ENCODE measurements around the gene KSR2.
"Not testable (repeated sequence)": the region's sequence is repeated elsewhere in the genome, so short reads cannot be mapped to it uniquely, and the experiment has no call there.

KSR2 gene

DNA sequence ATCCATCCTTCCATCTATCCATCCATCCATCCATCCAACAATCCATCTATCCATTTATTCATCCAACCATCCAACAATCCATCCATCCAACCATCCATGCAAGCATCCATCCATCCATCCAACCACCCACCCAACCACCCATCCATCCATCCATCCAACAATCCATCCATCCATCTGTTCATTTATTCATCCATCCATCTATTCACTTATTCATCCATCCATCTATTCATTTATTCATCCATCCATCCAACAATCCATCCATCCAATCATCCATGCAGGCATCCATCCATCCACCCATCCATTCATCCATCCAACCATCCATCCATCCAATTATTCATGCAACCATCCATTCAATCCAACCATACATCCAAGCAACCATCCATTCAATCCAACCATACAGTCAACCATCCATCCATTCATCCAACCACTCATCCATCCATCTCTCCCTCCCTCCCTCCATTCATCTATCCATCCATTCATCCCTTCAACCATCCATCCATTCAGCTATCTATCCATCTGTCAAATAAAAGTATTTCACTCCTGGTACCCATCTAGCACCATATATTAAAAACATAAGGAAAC lies 86.1 kb downstream of the KSR2 start:
- TF ChIP-seq, protein P1, sequence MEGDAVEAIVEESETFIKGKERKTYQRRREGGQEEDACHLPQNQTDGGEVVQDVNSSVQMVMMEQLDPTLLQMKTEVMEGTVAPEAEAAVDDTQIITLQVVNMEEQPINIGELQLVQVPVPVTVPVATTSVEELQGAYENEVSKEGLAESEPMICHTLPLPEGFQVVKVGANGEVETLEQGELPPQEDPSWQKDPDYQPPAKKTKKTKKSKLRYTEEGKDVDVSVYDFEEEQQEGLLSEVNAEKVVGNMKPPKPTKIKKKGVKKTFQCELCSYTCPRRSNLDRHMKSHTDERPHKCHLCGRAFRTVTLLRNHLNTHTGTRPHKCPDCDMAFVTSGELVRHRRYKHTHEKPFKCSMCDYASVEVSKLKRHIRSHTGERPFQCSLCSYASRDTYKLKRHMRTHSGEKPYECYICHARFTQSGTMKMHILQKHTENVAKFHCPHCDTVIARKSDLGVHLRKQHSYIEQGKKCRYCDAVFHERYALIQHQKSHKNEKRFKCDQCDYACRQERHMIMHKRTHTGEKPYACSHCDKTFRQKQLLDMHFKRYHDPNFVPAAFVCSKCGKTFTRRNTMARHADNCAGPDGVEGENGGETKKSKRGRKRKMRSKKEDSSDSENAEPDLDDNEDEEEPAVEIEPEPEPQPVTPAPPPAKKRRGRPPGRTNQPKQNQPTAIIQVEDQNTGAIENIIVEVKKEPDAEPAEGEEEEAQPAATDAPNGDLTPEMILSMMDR (IDR thresholded peaks at IDR 0.05; ENCODE audit: borderline replicate concordance, insufficient read depth, low read depth, low read length) = no peak
- no peak overlapping the region for H3K4me3 ChIP-seq (ENCODE audit: low read depth, low read length)

DNA sequence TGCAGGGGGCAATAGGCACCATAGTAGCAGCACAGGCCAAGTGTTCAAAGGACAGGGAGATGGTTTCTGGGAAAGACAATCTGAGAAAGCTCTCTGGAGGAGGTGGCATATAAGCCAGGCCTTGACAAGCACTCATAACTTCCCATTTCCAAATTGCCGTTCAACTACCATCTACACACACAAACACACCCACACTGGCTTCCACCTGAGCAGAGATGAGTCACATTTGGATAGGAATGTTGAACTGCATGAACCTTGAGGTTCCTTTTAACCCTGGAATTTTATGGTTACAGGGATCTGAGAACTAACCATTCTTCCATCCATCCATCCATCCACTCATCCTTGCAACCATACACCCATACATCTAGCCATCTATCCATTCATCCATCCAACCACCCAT lies 86.6 kb downstream of the KSR2 start:
- no peak overlapping the region for H3K4me3 ChIP-seq (ENCODE audit: low read depth, low read length)
- TF ChIP-seq, protein P1 (IDR thresholded peaks at IDR 0.05; ENCODE audit: borderline replicate concordance, insufficient read depth, low read depth, low read length) = no peak

GRCh38 chr12:117881517-117881916 lies 87.3 kb downstream of the KSR2 start:
- no peak overlapping the region for H3K4me3 ChIP-seq (ENCODE audit: low read depth, low read length)
- TF ChIP-seq, protein P1 (IDR thresholded peaks at IDR 0.05; ENCODE audit: borderline replicate concordance, insufficient read depth, low read depth, low read length) = no peak

DNA sequence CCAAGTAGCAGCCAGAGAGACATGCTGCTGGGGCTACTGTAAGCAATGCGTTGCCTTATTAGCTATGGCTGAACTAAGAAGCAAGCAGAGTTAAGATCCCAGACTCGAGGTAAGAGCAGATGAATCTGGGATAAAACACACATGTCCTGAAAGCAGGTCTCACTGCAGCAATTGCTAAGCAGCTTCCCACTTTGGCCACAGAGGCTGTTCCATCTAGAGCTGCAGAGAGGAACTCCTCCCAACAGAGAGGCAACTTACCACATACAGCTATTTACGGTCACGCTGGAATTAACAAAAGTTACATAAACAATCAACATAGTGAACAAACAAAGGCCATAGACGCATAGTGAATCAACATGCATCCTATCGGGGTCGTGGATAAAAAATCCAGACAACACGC lies 90.2 kb downstream of the KSR2 start:
- TF ChIP-seq, protein P1 (IDR thresholded peaks at IDR 0.05; ENCODE audit: borderline replicate concordance, insufficient read depth, low read depth, low read length) = no peak
- no peak overlapping the region for H3K4me3 ChIP-seq (ENCODE audit: low read depth, low read length)

DNA sequence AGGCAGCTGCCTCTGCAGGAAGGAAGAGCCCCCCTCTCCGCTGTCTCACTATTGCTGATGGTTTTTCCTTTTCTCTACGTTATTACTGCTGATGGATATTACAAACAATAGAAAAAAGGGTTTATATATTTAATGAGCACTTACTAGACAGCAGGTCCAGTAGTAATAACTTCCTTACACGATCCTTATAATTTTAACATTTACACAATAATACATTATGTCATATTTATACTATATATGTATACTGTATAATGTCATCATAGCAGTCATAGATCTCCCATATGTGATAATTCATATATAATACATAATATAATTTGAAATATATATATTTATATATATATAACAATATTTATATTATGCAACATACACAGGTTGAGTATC lies 92.4 kb downstream of the KSR2 start:
- no peak overlapping the region for H3K4me3 ChIP-seq (ENCODE audit: low read depth, low read length)
- TF ChIP-seq, protein P1 (IDR thresholded peaks at IDR 0.05; ENCODE audit: borderline replicate concordance, insufficient read depth, low read depth, low read length) = no peak

DNA sequence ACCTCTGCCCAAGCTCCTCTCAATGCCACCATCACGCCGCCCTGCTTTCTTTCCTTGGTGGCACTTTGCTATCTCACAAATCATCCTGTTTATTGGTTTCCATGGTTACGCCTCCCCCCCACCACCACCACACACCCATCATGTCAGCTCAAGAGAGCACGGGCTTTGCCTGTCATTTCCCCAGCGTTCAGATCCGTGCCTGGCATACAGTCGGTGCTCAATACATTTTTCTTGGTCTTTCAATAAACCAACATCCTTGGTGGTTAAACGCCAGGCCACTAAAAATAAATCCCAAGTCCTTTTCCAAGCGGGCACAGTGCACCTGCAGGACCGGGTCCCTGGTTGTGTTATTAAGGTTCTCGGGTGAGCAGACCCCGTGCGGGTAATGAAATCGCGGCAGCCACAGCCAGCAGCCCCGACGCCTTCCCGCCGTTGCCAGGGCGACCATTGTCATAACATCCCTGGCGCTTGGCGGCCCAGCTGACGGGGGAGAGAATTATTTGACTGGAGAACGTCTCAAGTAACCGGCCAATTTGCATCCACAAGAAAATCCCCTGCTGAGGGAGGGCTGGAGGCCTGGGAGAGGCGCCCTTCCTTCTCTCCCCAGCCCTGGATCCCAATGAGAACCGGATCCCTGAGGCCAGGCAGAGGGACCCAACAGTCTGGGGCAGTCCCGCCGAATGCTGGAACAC lies 92.9 kb downstream of the KSR2 start:
- TF ChIP-seq, protein P1 (IDR thresholded peaks at IDR 0.05; ENCODE audit: borderline replicate concordance, insufficient read depth, low read depth, low read length) = no peak
- H3K4me3 ChIP-seq (ENCODE audit: low read depth, low read length) = no peak overlapping the region

DNA sequence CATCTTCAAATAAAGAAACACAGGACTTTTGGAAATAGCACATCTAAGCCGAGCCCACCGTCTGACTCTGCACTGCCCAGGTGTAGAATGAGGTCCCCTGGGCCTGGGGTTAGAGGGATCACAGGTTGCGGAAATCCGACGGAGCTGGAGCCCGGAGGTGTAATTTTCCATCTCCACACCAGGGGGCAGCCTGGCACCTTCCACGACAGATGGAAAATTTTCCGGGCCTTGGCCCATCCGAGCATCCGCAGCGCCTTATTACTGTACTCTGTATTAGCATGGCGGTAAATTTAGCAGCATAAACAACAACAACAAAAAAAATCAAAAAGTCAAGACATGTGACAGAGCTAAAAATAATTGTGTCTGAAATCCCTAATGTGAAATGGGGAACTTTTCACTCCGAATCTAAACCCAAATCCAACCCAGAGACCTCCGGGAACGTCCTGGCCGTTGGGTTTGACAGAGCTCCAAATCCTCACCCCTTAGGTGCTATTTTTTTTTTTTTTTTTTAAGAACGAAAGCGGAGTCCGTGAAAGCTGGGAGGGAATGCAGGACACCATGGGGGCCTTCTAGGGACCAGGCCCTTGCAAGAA lies 93.9 kb downstream of the KSR2 start:
- H3K4me3 ChIP-seq (ENCODE audit: low read depth, low read length) = no peak overlapping the region
- TF ChIP-seq, protein P1 (IDR thresholded peaks at IDR 0.05; ENCODE audit: borderline replicate concordance, insufficient read depth, low read depth, low read length) = peak; percentile 78

DNA sequence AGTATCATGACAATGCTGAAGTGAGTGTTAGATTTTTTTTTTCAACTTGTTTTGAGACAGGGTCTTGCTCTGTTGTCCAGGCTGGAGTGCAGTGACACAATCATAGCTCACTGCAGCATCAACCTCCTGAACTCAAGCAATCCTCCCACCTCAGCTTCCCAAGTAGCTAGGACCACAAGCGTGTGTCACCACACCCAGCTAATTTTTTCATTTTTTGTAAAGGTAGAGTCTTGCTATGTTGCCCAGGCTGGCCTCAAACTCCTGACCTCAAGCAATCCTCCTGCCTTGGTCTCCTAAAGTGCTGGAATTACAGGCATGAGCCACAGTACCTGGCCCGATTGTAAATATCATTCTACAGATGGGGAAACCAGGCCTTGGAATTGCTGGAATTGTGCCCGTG lies 94.6 kb downstream of the KSR2 start:
- not testable (repeated sequence) for H3K4me3 ChIP-seq (ENCODE audit: low read depth, low read length)

Data from GM12875 (cell line).